ENCODE measurements around the gene SOS1.
"Not testable (repeated sequence)": the region's sequence is repeated elsewhere in the genome, so short reads cannot be mapped to it uniquely, and the experiment has no call there.

Gene SOS1

DNA sequence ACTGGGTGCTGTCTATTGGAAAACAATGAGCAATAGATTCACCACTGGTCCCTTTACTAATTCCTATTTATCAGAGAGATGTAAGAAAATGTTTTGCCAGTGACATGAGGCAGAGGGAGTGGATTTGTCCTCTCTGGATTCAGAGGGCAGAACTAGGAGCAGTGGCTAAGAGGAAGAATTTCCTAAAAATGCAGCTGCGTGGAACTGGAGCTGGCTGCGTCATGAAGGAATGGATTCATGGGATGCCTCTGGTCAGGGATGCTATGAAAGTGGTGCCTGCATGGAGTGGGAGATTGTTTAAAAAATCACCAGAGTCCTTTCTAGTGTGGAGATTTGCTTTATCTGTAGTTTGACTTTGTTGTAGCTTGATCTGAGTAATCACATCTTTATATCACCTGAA is 152.8 kb downstream of the SOS1 start:
- DNase-seq (ENCODE audit: low spot score): no peak

DNA sequence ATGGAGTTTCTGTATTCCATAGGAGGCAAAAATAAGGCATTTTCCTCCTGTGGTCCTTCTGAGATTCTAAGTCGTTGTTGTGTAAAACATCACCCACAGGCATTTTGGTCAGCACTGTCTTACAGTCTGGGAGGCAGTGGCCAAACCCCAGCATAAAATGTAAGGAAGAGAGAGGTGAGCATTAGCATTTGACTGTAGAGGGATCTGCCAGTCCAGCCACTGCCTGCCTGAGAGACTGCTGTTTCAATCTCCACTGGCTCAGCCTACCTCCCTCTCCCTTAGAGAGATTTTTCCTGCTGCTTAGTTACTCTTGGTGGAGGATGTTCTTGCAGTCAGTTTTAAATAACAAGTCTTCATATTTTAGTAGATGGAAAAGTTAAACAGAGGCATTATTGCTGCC is 154.2 kb downstream of the SOS1 start:
- no peak for DNase-seq (ENCODE audit: low spot score)

DNA sequence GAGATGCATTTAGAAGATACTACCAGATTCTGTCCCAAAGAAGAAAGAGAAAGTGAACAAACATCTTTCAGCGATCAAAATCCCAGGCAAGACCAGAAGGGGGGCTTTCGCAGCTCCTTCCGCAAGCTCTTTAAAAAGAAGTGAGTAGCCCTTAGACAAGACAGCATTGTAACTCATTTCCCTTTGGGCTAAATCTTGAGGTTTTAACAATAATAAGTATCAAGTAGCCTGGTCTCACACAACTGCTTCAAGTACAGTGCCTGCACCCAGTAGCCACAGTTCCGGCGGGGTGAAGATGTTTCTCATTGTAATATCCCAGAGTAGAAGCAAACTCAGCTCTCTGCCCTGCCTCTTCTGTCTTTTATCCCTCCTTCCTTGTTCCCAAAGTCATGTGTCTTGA is 154.8 kb downstream of the SOS1 start:
- no peak for DNase-seq (ENCODE audit: low spot score)

DNA sequence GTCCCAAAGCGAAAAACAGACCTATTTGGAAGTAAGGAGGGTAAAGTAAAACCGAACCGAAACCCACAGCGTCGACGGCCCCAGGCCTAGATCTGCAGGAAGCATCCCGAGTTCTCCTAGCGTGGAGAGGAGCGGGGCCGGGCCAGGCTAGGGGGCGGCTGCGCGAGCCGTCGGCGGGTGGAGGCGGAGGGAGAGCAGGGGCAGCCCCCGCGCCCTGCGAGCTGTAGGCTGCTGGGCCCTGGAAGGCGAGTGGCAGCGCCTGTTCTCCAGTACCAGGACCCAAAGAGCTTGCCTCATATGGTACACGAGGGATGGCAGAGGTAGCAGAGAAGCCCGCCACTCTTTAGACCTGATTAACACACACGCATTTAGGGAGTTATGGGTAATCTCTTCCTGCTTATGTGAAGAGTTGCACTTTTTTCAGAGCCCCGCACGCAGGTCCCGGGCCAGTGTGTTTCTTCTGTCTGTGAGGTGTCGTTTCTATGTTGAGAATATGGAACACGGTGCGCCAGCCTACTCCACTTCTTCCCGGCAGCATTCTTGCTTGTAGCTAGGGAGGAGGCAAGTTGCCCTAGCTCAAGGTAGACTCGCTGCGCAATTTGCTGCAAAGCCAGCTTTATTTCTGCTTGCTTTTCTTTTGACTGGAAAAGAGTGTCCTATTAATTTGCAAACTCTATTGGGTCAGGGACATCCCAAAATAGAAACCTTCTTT is 160.1 kb downstream of the SOS1 start:
- no peak for DNase-seq (ENCODE audit: low spot score)

DNA sequence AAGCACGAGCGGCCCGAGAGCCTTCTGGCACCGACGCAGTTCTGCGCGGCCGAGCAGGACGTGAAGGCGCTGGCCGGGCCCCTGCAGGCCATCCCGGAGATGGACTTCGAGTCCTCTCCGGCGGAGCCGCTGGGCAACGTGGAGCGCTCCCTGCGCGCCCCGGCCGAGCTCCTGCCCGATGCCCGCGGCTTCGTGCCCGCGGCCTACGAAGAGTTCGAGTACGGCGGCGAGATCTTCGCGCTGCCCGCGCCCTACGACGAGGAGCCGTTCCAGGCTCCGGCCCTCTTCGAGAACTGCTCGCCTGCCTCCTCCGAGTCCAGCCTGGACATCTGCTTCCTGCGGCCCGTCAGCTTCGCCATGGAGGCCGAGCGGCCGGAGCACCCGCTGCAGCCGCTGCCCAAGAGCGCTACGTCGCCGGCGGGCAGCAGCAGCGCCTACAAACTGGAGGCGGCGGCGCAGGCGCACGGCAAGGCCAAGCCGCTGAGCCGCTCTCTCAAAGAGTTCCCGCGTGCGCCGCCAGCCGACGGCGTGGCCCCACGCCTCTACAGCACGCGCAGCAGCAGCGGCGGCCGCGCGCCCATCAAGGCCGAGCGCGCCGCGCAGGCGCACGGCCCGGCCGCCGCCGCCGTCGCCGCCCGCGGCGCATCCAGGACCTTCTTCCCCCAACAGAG is 160.8 kb downstream of the SOS1 start:
- peak; percentile 93 for DNase-seq (ENCODE audit: low spot score)

DNA sequence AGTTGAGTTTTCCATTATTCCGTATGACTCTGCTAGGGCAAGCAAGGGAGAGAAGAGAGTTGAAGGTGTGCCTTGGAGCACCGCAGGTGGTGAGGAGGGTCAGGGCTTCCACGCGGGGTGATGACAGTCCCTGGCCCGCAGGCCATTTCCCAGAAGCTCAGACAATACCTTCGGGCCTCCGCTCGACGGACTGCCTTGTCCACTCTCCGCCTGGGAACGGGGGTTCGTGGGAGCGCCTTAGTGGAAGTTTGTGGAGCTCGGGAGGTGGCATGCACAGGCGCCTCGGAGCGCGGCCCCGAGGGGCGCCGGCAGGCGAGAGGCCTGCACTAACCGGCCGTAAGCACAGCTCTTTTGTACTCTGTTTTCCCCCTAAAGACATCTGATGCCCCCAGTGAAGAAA is 161.4 kb downstream of the SOS1 start:
- DNase-seq (ENCODE audit: low spot score): no peak

DNA sequence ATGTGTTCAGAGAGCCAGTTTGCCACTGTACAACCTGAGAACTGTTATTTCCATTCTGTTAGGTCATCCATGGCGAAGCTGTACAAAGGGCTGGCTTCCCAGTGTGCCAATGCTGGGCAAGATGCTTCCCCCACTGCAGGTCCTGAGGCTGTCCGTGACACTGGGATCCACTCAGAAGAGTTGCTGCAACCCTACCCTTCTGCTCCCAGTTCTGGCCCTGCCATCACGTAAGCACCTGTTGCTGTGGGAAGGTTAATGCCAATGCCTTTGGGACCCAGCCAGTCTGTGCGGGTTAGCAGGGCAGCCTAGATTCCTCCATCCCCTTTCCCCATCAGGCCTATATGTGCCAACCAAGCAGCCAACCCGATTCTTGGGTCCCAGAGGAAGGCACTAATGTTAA is 162.9 kb downstream of the SOS1 start:
- no peak for DNase-seq (ENCODE audit: low spot score)

DNA sequence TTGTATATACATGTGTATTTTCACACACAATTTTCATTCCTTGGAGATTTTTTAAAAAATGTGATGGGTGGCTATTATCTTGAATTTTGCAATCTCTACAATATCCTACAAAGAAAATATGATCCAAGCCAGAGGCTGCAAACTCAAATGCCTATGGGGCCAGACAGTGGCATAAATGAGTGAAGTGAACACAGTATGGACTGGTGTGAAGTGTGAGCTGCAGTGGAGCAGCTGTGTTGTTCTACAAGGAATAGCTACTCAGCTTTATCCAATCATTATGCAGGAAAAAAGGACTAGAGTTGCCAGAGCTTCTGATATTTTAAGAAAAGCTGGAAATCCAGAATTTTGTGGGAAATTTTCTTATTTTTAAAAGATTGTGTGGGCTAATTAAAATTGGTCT is 169.1 kb downstream of the SOS1 start:
- no peak for DNase-seq (ENCODE audit: low spot score)

DNA sequence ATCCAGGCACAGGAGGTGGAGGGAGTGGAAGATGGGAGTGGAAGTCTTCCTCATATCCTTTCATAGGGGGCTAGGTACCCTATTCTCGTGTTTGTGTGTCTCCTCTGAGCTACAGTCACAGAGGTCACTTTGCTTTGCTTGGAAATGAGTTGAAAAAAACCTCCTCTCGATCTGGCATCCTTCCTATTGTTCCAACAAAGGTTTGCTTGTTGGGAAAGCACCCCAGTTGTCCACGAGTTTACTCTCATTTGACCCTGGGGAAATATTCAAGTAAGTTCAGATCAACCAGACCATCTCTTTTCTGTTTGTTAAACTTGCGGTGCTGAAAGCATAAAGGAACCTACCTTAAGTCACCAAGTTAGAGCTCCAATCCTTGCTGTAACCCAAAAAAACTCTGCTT is 171.9 kb downstream of the SOS1 start:
- DNase-seq (ENCODE audit: low spot score): no peak

DNA sequence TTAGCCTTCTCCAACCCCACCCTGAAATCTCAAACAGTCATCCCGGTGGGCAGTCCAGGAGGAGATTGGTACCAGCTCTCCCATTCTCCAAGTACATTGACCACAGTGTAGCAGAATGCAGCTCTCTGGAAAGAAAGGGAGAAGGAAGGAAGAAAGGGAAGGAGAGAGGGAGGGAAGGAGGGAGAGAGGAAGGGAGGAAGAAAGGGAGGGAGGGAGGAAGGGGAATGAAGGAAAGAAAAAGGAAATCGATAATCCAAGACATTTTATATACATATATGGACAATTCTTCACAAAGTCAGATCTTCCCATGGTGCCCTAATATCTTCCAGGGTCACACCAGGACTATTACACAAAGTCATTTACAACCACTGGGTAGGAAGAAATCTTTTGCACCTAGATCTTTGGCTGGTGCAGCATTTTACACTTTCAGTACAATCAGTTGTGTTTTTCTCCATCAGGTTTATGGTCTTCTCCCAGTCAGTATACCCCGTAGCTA is 172.4 kb downstream of the SOS1 start:
- DNase-seq (ENCODE audit: low spot score): no peak

DNA sequence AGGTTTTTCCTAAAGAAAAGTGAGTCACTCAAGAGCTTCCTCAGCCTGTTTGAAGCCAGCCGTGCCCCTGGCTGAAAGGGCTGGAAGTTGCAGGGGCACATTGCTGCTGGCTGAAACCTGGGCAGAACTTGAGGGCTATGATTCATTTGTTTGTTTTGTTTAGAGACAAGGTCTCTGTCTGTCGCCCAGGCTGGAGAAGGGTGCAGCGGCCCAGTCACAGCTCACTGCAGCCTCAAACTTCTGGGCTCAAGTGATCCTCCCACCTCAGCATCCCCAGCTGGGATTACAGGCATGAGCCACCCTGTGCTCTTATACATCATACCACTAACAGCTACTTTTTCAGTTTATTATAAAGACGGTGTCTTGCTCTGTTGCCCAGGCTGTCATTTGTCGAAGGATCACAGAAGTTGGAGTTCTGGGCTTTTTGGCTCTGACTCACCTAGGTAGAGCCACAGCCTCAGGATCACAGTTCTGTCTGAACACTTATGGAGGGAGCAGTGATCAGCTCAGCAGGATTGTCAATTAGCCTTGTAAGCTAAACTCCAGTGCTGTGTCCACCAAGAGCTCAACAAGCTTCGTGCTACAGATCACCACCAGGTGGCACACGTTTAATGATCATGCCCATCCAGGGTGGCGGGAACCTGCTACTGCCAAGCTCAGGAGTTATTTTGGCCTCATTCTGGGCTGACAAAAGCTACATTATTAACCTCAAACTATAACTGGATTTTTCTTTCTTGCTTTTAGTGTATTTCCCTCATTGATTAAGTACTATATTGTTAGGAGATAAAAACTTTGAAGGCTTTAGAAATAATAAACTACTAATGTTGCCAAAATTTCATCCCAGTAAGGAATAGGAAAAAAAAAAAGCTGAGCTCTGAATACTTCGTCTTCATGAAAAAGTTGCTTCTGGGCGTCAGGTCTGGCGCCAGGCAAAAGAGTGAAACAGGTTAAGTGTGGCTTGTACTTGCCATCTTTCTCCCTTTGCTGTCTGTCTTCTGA is 173.3 kb downstream of the SOS1 start:
- peak; percentile 81 for DNase-seq (ENCODE audit: low spot score)

DNA sequence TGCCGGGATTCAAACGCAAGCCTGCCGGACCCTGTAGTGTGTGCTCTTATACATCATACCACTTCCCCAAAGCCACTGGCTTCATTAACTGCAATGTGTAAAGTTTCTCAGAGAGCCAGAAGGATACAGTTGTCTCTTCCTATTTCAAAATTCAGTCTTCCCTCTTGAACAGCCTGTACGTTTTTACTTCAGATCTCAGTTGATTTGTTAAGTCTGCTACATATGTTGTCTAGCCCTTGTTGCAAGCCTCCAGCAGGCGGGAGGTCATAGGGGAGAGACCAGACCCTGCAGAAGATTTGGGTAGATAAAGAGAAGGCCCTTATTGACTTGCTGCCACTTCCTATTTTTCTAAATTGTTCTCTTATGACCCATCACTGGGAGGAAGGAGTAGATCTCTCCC is 174.9 kb downstream of the SOS1 start:
- no peak for DNase-seq (ENCODE audit: low spot score)

DNA sequence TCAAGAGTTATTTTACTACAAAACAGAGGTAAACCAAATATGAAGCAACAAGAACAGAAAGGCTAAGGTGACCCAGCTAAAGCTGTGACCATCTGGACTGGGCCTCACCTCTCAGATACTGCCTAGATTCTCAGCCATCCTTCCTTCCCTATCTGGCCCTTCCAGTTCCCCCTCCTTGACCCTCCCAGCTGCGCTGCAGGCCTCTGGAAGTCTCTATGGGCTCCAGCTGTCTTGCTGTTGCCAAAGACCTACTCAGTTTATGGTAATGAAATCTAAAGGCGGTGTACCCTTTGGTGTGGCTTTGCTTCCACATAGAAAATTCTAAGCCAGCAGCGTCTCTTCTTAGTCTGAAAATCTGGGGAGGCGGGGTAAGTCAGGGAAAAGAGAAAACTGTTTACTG is 175.5 kb downstream of the SOS1 start:
- no peak for DNase-seq (ENCODE audit: low spot score)

DNA sequence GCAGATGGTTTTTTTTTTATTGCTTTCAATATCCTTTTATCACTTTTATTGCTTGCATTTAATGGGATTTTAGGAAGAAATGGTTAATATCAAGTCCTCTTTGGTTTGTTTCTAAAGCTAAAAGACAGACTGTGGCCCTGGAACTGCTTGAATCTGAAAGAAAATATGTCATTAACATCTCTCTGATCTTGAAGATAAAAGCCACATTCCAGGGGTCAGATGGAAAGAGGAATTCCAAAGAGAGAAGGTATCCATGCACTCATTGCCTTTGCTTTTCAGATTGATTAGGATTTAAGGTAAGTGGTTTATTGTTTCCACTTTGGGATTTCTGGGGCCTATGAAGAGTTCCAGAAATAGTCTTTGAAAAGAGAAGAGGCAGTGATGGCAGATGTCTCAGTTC is 177.1 kb downstream of the SOS1 start:
- DNase-seq (ENCODE audit: low spot score): no peak

DNA sequence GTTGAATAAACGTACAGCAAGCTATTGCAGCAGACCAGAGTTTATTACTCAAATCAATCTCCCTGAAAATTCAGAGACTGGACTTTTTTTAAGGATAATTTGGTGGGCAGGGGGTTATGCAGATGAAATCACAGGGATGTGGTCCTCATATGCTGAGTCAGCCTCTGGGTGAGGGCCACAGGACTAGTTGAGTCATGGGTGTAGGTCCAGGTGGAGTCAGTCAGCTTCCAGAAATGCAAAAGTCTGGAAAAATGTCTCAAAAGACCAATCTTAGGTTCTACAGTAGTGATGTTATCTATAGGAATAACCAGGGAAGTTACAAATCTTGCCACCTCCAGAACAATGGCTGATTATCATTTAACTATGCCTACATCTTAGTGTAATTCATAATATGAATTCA is 180.1 kb downstream of the SOS1 start:
- no peak for DNase-seq (ENCODE audit: low spot score)

DNA sequence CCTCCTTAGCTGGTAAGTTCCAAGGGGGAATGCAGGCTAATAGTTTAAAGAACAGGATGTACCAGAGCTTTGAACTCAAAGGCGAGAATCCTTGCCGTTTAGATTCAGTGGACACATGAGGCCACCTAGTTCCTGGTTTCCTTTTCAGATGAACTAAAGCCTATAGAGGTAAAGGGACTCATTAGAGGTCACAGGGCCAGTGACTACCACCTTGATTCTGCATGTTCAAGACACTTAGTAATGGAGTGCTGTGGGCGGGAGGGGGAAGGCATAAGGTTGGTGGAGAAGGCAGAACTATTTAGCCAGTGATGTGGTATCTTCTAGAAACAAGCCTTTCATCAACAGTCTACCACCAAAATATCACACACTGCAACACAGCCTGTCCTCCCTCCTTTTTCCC is 183.3 kb downstream of the SOS1 start:
- DNase-seq (ENCODE audit: low spot score): no peak

DNA sequence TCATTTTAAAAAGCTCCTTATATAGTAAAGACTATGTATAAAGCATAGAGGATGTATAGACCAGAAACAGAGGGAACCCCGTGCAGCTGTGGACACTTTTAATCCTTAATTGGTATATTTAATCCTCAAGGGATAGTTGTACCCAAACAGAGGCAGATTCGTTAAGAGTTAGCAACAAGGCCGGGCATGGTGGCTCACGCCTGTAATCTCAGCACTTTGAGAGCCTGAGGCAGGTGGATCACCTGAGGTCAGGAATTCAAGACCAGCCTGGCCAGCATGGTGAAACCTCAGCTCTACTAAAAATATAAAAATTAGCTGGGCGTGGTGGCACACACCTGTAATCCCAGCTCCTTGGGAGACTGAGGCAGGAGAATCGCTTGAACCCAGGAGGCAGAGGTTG is 184.3 kb downstream of the SOS1 start:
- not testable (repeated sequence) for DNase-seq (ENCODE audit: low spot score)

DNA sequence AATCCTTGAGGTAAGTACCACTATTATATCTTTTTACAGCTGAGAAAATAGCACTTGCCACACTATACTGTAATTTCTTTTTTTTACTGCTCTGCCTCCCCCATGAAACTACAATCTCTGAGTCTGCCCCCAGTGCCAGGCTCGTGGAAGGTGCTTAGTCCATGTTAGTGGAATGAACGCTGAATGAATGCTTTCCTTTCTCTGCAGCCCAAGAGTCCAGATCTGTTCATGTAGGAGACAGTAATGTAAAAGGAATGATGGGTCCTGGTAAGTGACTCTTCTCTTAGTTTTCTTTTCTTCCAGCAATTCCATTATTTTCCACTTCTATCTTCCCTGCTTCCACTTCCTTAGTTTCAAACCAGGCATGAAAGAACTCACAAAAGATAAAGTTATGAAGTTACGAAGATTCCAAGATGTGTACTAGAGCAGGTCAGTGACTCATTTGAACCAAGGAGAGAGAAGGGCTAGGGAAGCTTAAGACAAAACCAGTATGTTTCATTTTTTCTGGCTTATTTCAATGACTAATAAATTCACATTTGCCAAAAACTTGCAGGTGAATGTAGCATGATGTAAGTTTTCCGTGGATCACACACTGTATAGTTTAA is 185.2 kb downstream of the SOS1 start:
- DNase-seq (ENCODE audit: low spot score): peak; percentile 28

DNA sequence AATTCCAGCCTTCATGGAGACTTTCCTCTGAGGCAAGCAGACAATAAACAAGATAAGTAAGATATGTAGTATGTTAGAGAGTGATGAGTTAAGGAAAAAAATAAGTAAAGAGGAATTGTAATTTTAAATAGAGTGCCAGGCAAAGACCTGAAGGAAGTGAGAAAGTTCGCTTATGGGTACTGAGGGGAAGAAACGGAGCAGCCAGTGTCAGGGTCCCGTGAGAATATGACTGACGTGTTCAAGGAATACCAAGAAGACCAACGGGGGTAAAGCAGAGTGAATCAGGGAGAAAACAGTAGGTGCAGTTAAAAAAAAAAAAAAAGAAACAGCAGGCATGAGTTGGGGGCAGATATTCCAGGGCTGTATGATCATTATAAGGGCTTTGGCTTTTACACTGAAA is 186.1 kb downstream of the SOS1 start:
- no peak for DNase-seq (ENCODE audit: low spot score)

DNA sequence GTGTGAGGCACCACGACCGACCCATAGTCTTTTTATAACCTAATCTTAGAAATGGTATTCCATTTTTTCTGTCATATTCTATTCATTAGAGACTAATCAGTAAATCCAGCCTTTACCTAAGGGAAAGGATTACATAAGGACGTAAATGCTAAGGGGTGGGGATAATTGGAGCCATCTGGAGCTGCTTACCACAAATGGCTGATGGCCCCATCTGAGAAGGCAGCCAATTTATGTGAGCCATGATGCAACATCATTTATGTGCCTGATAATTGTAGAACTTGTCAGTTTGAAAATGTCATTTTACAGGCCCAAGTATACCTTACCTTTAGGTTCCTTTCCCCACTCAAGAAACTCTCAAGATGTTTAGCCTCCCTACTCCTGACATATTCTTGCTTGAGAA is 187.2 kb downstream of the SOS1 start:
- peak; percentile 66 for DNase-seq (ENCODE audit: low spot score)

DNA sequence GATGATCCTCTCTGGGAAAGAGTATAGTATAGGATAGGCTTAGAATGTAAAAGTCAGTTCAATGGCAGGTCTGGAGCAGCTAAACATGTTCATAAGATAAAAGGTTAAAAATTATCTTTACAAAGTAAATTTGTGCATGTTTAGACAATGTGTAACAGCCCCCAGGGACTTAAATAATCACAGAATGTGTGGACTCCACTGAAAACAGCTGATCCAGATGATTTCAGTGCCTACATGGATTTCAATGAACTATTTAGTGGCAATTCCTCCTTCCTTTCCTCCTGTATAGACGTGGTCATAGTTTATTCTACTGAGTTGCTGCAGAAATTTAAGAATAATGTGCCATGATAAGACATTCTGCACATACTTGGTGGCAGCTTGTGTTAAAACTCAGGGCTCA is 188.3 kb downstream of the SOS1 start:
- DNase-seq (ENCODE audit: low spot score): no peak

Data from GM03348 (cell line).